ENCODE data around the gene RNU7-1. TPM values are rescaled to one million over a fixed set of nuclear protein-coding genes. Genes with fewer than 3 reads are reported as not detected.

The RNU7-1 gene
- total and polyA plus RNA-seq, 2 of the 4 experiments (the other 2 are of a cell fraction): not detected

DNA sequence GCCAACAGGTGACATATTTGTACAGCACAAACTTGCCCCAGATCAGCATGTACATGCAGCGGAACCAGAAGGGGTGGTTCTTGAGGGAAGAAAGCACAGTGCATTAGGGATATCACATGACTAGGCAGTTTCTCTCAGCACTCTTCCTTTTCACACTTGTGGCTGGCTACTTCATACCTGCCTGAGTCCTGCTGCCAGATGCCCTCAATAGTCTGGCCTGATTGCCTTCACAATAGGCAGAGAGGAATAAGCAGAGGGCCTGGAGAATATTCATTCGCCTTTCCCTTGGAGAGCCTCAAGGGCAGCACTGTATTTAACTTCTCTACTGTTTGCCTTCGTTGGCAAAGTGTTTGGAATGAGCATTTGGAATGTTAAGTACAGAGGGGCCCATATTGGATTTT is 35.0 kb downstream of the RNU7-1 start:
- no peaks in the 10 kb centered on the region for H3K4me1 ChIP-seq (ENCODE audit: control insufficient read depth, insufficient read depth, low read length)
- H4K20me1 ChIP-seq (ENCODE audit: insufficient read depth, low read length): no peaks in the 10 kb centered on the region
- TF ChIP-seq SMC3 (IDR thresholded peaks at IDR 0.05; ENCODE audit: low read depth, low read length): no peak
- no peak for TF ChIP-seq MXI1 (IDR thresholded peaks at IDR 0.05; ENCODE audit: borderline replicate concordance, low read depth, low read length)
- no peak for TF ChIP-seq MAZ (IDR thresholded peaks at IDR 0.05; ENCODE audit: borderline replicate concordance, low read depth, low read length)
- no peak for TF ChIP-seq MAFK (IDR thresholded peaks at IDR 0.05; ENCODE audit: low read depth, low read length)
- no peak for TF ChIP-seq RAD21 (IDR thresholded peaks at IDR 0.05; ENCODE audit: low read length)
- no peak for TF ChIP-seq POLR2A (IDR thresholded peaks at IDR 0.05; ENCODE audit: low read depth, low read length)
- TF ChIP-seq BHLHE40 (IDR thresholded peaks at IDR 0.05; ENCODE audit: low read depth, low read length): no peak
- TF ChIP-seq NFE2L2 (IDR thresholded peaks at IDR 0.05; ENCODE audit: low read depth, low read length): no peak
- TF ChIP-seq CEBPB (IDR thresholded peaks at IDR 0.05; ENCODE audit: low read depth, low read length): no peak
- ChIA-PET POLR2A (ENCODE audit: unreplicated experiment) (no interaction called here), CTCF (no interaction called here)
- no peak overlapping the region for H3K4me3 ChIP-seq (ENCODE audit: insufficient read depth, low read depth, low read length)
- no peak overlapping the region for H2BK15ac ChIP-seq (ENCODE audit: low read depth, low read length)
- H3K18ac ChIP-seq (ENCODE audit: low read depth, low read length): no peak overlapping the region
- H3K4ac ChIP-seq (ENCODE audit: low read depth, low read length): no peak overlapping the region
- H2AFZ ChIP-seq (replicated peaks; ENCODE audit: low read length, poor library complexity): no peak overlapping the region
- H3K14ac ChIP-seq (replicated peaks; ENCODE audit: low read depth, low read length): no peak overlapping the region
- H4K91ac ChIP-seq (ENCODE audit: insufficient read depth, low read depth, low read length): no peak overlapping the region
- in situ Hi-C loops (cut with MboI; ENCODE audit: low sequenced_read_pairs): no loop called here
- no peak overlapping the region for H2AK9ac ChIP-seq (replicated peaks; ENCODE audit: low read depth, low read length, poor library complexity)
- no peak overlapping the region for H3K23ac ChIP-seq (ENCODE audit: low read depth, low read length)
- H3K56ac ChIP-seq (ENCODE audit: extremely low read depth, insufficient read depth, low read length): no peak overlapping the region
- DNase-seq: no peak
- peaks cover 10 to 21% of the 10 kb centered on the region in 2 experiments for H3K79me1 ChIP-seq (ENCODE audit: low read depth in 1 of 2, low read length in 2 of 2)
- no peak overlapping the region for H2BK120ac ChIP-seq (ENCODE audit: low read depth, low read length)
- H3K9ac ChIP-seq (ENCODE audit: low read depth, low read length): no peak overlapping the region
- H3K9me1 ChIP-seq (ENCODE audit: insufficient read depth, low read length): peaks cover 3% of the 10 kb centered on the region; the same call in 1 of the 2 replicates
- H3K27me3 ChIP-seq (ENCODE audit: control insufficient read depth, insufficient read depth, low read length): no peaks in the 10 kb centered on the region
- ATAC-seq (ENCODE audit: low read depth): no peak
- no TSS peak for BruUV-seq (replicated peaks)
- H2BK20ac ChIP-seq (ENCODE audit: low read depth, low read length): no peak overlapping the region
- no peaks in the 10 kb centered on the region for H3K9me3 ChIP-seq (ENCODE audit: control insufficient read depth, insufficient read depth, low read length)
- peaks cover 69% of the 10 kb centered on the region for H3K36me3 ChIP-seq (ENCODE audit: control insufficient read depth, insufficient read depth, low read length)
- dilution Hi-C loops (cut with HindIII; ENCODE audit: low sequenced_read_pairs, unreplicated experiment): no loop called here
- WGBS, 2 experiments (ENCODE audit: extremely low coverage in 2 of 2, insufficient read length in 1 of 2): 100% methylated on average over 2 of the region's 3 CpGs; no CpG with 5 or more reads in 1 of the 2 experiments
- H3K4me2 ChIP-seq (ENCODE audit: low read depth, low read length): no peak overlapping the region
- H2BK5ac ChIP-seq (ENCODE audit: low read depth, low read length, poor library complexity, severe bottlenecking): no peak overlapping the region
- H3K27ac ChIP-seq (ENCODE audit: insufficient read depth, low read length): no peak overlapping the region
- intact Hi-C loops (cut with micrococcal nuclease): no loop called here
- no peak overlapping the region for H2AK5ac ChIP-seq (ENCODE audit: low read depth, low read length)
- no peak overlapping the region for H4K8ac ChIP-seq (ENCODE audit: low read depth in 2 of 2, low read length in 2 of 2)
- no peak overlapping the region for H4K5ac ChIP-seq (ENCODE audit: low read depth, low read length)

All from IMR-90 (cell line).